ENCODE measurements around the gene EARS2. TPM values are rescaled to one million over a fixed set of nuclear protein-coding genes. Genes with fewer than 3 reads are reported as not detected.

The EARS2 gene
- total RNA-seq, 1 donor from 2014 or later: 16.8 TPM

DNA sequence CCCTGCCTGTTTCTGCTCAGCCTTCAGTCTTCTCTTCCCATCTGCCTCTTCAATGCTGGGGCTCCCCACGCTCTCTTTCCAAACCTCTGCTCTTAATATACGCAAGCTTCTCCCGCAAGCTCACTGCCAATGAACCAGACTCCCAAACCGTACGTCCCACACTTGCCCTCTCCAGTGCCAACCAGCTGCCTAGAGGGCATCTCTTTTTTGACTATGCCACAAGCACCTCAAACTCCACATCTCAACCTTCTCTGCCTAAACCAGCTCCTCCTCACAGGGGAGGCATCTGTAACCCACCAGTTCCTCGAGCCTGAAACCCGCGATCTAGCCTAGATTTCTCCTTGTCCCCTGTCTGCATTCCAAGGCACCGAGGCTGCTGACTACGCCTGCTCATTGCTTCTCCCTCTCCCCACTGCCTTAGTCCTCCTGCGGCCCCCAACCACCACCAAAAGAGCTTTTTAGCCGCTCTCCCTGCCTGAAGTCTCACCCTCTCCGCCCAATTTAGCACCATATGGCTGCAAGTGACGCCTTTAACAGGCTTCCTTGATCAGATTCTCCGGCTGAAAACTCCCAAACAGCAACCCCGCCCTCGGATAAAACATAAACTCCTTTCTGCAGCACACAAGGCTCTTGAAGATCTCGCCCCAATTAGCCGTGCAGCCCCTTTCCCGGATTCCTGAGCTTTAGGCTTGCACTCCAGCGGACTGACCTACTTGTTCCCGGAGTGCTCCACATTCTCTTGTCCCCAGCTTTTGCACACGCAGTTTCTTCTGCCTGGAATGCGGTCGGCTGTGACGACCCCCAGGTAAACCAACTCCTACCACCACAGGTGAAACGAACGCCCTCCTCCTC is 48.3 kb downstream of the EARS2 start:
- TF ChIP-seq, protein P1, sequence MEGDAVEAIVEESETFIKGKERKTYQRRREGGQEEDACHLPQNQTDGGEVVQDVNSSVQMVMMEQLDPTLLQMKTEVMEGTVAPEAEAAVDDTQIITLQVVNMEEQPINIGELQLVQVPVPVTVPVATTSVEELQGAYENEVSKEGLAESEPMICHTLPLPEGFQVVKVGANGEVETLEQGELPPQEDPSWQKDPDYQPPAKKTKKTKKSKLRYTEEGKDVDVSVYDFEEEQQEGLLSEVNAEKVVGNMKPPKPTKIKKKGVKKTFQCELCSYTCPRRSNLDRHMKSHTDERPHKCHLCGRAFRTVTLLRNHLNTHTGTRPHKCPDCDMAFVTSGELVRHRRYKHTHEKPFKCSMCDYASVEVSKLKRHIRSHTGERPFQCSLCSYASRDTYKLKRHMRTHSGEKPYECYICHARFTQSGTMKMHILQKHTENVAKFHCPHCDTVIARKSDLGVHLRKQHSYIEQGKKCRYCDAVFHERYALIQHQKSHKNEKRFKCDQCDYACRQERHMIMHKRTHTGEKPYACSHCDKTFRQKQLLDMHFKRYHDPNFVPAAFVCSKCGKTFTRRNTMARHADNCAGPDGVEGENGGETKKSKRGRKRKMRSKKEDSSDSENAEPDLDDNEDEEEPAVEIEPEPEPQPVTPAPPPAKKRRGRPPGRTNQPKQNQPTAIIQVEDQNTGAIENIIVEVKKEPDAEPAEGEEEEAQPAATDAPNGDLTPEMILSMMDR (IDR thresholded peaks at IDR 0.05): no peak
- H3K27ac ChIP-seq: peak overlapping the region; percentile 46 to 92
- H3K4me3 ChIP-seq: peak overlapping the region; percentile 95 to 98
- intact Hi-C loops (cut with DNase I): loop anchor here (5.0 kb wide), 1 partner anchor 133 kb away; the partner anchor contains the start of genes DCTN5 and PALB2
- peaks cover 6 to 23% of the 10 kb centered on the region in 2 donors for H3K4me1 ChIP-seq
- H3K27me3 ChIP-seq: no peaks in the 10 kb centered on the region
- no peaks in the 10 kb centered on the region for H3K36me3 ChIP-seq
- H3K9me3 ChIP-seq: no peaks in the 10 kb centered on the region
- DNase-seq (ENCODE audit: low spot score in 2 of 2): no peak

DNA sequence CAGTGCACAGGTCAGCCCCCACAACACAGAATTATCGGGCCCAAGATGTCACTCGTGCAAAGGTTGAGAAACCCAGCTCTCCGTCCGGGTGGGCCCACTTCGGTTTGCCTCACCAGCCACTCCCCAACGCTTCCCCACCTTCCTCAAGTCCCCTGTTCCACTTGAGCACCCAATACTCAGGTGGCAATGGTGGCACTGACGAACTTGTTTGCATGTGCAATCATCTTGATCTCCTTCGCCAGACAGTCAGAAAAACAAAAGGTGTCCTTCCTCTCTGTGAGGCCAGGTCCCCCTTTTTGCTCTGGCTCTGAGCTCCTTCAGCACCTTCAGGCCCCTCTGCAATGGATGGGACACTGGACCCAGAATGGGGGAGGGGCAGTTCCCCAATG is 50.5 kb downstream of the EARS2 start:
- Histone ChIP-seq H3K36me3 (no peaks in the 10 kb centered on the region), H3K4me1 (peaks cover 6 to 23% of the 10 kb centered on the region in 2 donors)
- intact Hi-C loops (cut with DNase I): loop anchor here (5.0 kb wide), 1 partner anchor 136 kb away; the partner anchor contains the start of genes DCTN5 and PALB2

DNA sequence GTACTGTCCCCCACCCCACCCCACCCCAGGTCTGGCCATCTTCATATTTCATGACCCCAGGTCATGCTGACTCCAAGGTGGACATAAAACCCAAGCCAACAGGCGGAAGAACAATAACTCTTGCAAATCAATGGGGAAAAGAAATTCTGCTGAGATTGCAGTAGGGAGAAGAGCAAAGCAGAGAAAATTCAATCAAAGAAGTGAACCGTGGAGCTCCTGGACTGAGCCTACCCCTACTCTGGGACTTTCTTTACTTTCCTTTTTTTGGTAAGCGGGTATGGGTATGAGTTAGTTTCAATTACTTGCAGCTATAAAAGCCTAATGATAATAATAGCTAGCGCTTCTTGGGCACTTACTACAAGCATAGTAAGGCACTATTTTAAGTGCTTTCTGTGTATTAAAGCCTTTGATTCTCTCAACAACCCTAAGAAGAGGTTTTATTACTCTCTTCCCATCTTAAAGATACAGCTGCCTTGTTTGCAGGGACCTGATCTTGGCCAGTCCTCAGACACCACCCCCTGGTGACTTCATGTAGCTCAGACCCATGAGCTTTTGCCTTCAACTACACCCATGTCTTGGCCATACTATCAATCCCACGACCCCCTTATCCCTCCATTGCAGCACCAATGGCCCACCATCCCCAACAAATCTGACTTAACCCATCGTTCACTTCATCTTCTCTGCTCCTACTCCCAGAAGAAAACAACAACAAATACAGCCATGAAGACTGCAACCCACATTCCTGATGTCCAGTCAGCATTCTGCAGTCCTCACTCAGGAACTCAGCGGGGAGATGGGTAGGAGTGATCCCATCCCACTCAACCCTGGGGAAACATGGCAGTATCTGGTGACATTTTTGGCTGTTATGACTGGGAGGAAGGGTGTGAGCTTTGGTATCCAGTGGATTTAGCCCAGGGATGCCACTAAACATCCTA is 51.2 kb downstream of the EARS2 start:
- no peak overlapping the region for H3K4me3 ChIP-seq
- intact Hi-C loops (cut with DNase I): loop anchor here (5.0 kb wide), 1 partner anchor 136 kb away; the partner anchor contains the start of genes DCTN5 and PALB2
- DNase-seq (ENCODE audit: low spot score in 2 of 2): no peak
- peak overlapping the region; percentile 74 to 76 for H3K27ac ChIP-seq
- H3K9me3 ChIP-seq: no peaks in the 10 kb centered on the region
- H3K4me1 ChIP-seq: peaks cover 6 to 23% of the 10 kb centered on the region in 2 donors
- no peaks in the 10 kb centered on the region for H3K36me3 ChIP-seq
- no peaks in the 10 kb centered on the region for H3K27me3 ChIP-seq
- TF ChIP-seq, protein P1 (IDR thresholded peaks at IDR 0.05): no peak

More for the DNA sequence above, 50.5 kb downstream of the EARS2 start:
- TF ChIP-seq, protein P1 (IDR thresholded peaks at IDR 0.05): no peak
- no peak overlapping the region for H3K4me3 ChIP-seq
- no peak for DNase-seq (ENCODE audit: low spot score in 2 of 2)
- H3K9me3 ChIP-seq: no peaks in the 10 kb centered on the region
- H3K27ac ChIP-seq: no peak overlapping the region
- no peaks in the 10 kb centered on the region for H3K27me3 ChIP-seq

DNA sequence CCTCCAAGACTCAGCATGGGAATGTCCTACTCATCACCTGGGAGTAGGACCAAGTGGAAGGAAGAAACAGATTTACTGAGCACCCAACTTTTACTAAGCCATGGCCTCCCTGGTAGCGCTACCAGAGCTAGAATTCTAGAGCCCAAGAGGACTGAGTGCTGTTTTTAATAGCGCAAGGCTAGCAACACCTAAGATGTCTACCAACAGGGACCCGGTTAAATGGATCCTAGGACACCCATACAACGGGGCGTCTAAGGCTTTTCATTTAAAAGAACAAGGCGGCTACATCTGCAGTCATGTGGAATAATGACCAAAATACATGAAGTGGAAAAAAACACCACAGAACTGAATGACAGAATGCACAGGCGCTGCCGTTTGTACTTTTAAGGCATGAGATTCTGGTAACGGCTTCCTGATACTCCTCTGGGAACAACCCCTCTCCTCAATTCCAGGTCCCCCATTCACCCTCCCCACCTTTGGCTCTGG is 51.9 kb downstream of the EARS2 start:
- intact Hi-C loops (cut with DNase I): loop anchor here (5.0 kb wide), 1 partner anchor 137 kb away; the partner anchor contains the start of genes DCTN5 and PALB2
- peaks cover 6 to 23% of the 10 kb centered on the region in 2 donors for H3K4me1 ChIP-seq

More for the DNA sequence above, 51.9 kb downstream of the EARS2 start:
- Histone ChIP-seq H3K4me3 (no peak overlapping the region), H3K27me3 (no peaks in the 10 kb centered on the region), H3K36me3 (no peaks in the 10 kb centered on the region), H3K9me3 (no peaks in the 10 kb centered on the region), H3K27ac (peak overlapping the region; percentile 74 to 76)
- TF ChIP-seq, protein P1 (IDR thresholded peaks at IDR 0.05): no peak
- DNase-seq (ENCODE audit: low spot score in 2 of 2): no peak

Data from ascending aorta (tissue), 2 donors.